GM21723 (cell line): Measurements from ENCODE around the gene NBAS.

ENCODE experiments used
- ATAC-seq: cut with Tn5 transposase; IDR thresholded peaks from one replicate; pipeline ENCODE4 v1.9.1; 2021; ENCODE audit warnings: mild to moderate bottlenecking, moderate library complexity; ENCODE audit not compliant: unreplicated experiment

NBAS gene

GRCh38 chr2:15560988-15561573, at the start of gene NBAS:
Gene NBAS (minus strand): TSS chr2:15561334. CDS start chr2:15561304, 30 bp downstream.
- peak; percentile 88 for ATAC-seq

- ATAC-seq: no peak
These were observed 49.4 kb upstream of the NBAS start for GRCh38 chr2:15610430-15610952.

- ATAC-seq: no peak
These were observed 48.4 kb upstream of the NBAS start for GRCh38 chr2:15609341-15610042.

- no peak for ATAC-seq
These were observed 47.2 kb upstream of the NBAS start for GRCh38 chr2:15608392-15608761.

- no peak for ATAC-seq
These were observed 46.7 kb upstream of the NBAS start for GRCh38 chr2:15607709-15608391.

GRCh38 chr2:15606481-15607441, 45.6 kb upstream of the NBAS start:
- ATAC-seq: no peak

GRCh38 chr2:15605721-15606120, 44.6 kb upstream of the NBAS start:
- ATAC-seq: no peak

- no peak for ATAC-seq
These were observed 42.8 kb upstream of the NBAS start for GRCh38 chr2:15603948-15604347.

GRCh38 chr2:15603044-15603765, 42.1 kb upstream of the NBAS start:
- no peak for ATAC-seq

- no peak for ATAC-seq
These were observed 41.3 kb upstream of the NBAS start for GRCh38 chr2:15602393-15602792.

GRCh38 chr2:15601681-15602080, 40.5 kb upstream of the NBAS start:
- ATAC-seq: no peak

- no peak for ATAC-seq
These were observed 38.9 kb upstream of the NBAS start for GRCh38 chr2:15599994-15600393.

GRCh38 chr2:15596968-15597367, 35.8 kb upstream of the NBAS start:
- ATAC-seq: no peak

- ATAC-seq: no peak
These were observed 35.2 kb upstream of the NBAS start for GRCh38 chr2:15596350-15596749.

- no peak for ATAC-seq
These were observed 34.8 kb upstream of the NBAS start for GRCh38 chr2:15595936-15596335.

GRCh38 chr2:15595342-15595905, 34.3 kb upstream of the NBAS start:
- no peak for ATAC-seq

- ATAC-seq: no peak
These were observed 33.4 kb upstream of the NBAS start for GRCh38 chr2:15594291-15595256.

- no peak for ATAC-seq
These were observed 32.2 kb upstream of the NBAS start for GRCh38 chr2:15593327-15593705.
